ENCODE data around the gene SBNO2.
A peak's percentile ranks its signal among the peaks of the same experiment; 100 is the strongest.
"Not testable (repeated sequence)": the region's sequence is repeated elsewhere in the genome, so short reads cannot be mapped to it uniquely, and the experiment has no call there.

Gene SBNO2

GRCh38 chr19:1117654-1118053 lies 56.4 kb downstream of the SBNO2 start:
- Histone ChIP-seq H3K27ac (ENCODE audit: low read depth, low read length) (no peak overlapping the region), H3K9ac (ENCODE audit: low read depth, low read length) (no peak overlapping the region), H3K9me3 (ENCODE audit: control insufficient read depth, insufficient read depth, low read length) (no peaks in the 10 kb centered on the region), H3K36me3 (ENCODE audit: control insufficient read depth, insufficient read depth, low read length) (peaks cover 60% of the 10 kb centered on the region), H3K4me3 (ENCODE audit: low read depth, low read length) (no peak overlapping the region), H3K4me1 (ENCODE audit: control insufficient read depth, insufficient read depth, low read length) (no peaks in the 10 kb centered on the region), H3K27me3 (ENCODE audit: control insufficient read depth, insufficient read depth, low read length) (no peaks in the 10 kb centered on the region)

GRCh38 chr19:1116726-1117581 lies 57.1 kb downstream of the SBNO2 start:
- H3K4me1 ChIP-seq (ENCODE audit: control insufficient read depth, insufficient read depth, low read length) = no peaks in the 10 kb centered on the region; the same call in 1 of the 2 replicates
- no peak overlapping the region for H3K9ac ChIP-seq (ENCODE audit: low read depth, low read length)
- no peak overlapping the region for H3K4me3 ChIP-seq (ENCODE audit: low read depth, low read length)
- no peak overlapping the region for H3K27ac ChIP-seq (ENCODE audit: low read depth, low read length)
- no peaks in the 10 kb centered on the region for H3K9me3 ChIP-seq (ENCODE audit: control insufficient read depth, insufficient read depth, low read length)
- H3K36me3 ChIP-seq (ENCODE audit: control insufficient read depth, insufficient read depth, low read length) = peaks cover 60% of the 10 kb centered on the region
- no peaks in the 10 kb centered on the region for H3K27me3 ChIP-seq (ENCODE audit: control insufficient read depth, insufficient read depth, low read length)

- H3K9me3 ChIP-seq (ENCODE audit: control insufficient read depth, insufficient read depth, low read length) = no peaks in the 10 kb centered on the region
- no peaks in the 10 kb centered on the region for H3K27me3 ChIP-seq (ENCODE audit: control insufficient read depth, insufficient read depth, low read length)
- peaks cover 52% of the 10 kb centered on the region for H3K36me3 ChIP-seq (ENCODE audit: control insufficient read depth, insufficient read depth, low read length)
- no peak overlapping the region for H3K27ac ChIP-seq (ENCODE audit: low read depth, low read length)
- no peaks in the 10 kb centered on the region; the same call in 1 of the 2 replicates for H3K4me1 ChIP-seq (ENCODE audit: control insufficient read depth, insufficient read depth, low read length)
- no peak overlapping the region for H3K4me3 ChIP-seq (ENCODE audit: low read depth, low read length)
- H3K9ac ChIP-seq (ENCODE audit: low read depth, low read length) = no peak overlapping the region
These were observed 58.2 kb downstream of the SBNO2 start for GRCh38 chr19:1115646-1116420.

- not testable (repeated sequence) for H3K27me3 ChIP-seq (ENCODE audit: control insufficient read depth, insufficient read depth, low read length); H3K4me1 ChIP-seq (ENCODE audit: control insufficient read depth, insufficient read depth, low read length); H3K9me3 ChIP-seq (ENCODE audit: control insufficient read depth, insufficient read depth, low read length); H3K27ac ChIP-seq (ENCODE audit: low read depth, low read length); H3K9ac ChIP-seq (ENCODE audit: low read depth, low read length); H3K4me3 ChIP-seq (ENCODE audit: low read depth, low read length)
- peaks cover 48% of the 10 kb centered on the region for H3K36me3 ChIP-seq (ENCODE audit: control insufficient read depth, insufficient read depth, low read length)
These were observed 59.3 kb downstream of the SBNO2 start for GRCh38 chr19:1114728-1115127.

- Histone ChIP-seq H3K9me3 (ENCODE audit: control insufficient read depth, insufficient read depth, low read length) (no peaks in the 10 kb centered on the region), H3K9ac (ENCODE audit: low read depth, low read length) (no peak overlapping the region), H3K27me3 (ENCODE audit: control insufficient read depth, insufficient read depth, low read length) (no peaks in the 10 kb centered on the region), H3K36me3 (ENCODE audit: control insufficient read depth, insufficient read depth, low read length) (peaks cover 42% of the 10 kb centered on the region), H3K27ac (ENCODE audit: low read depth, low read length) (peak overlapping the region; percentile 66), H3K4me3 (ENCODE audit: low read depth, low read length) (no peak overlapping the region), H3K4me1 (ENCODE audit: control insufficient read depth, insufficient read depth, low read length) (no peaks in the 10 kb centered on the region; the same call in 1 of the 2 replicates)
These were observed 60.0 kb downstream of the SBNO2 start for GRCh38 chr19:1113986-1114483.

GRCh38 chr19:1113030-1113985 lies 60.8 kb downstream of the SBNO2 start:
- Histone ChIP-seq H3K36me3 (ENCODE audit: control insufficient read depth, insufficient read depth, low read length) (peaks cover 41% of the 10 kb centered on the region), H3K27ac (ENCODE audit: low read depth, low read length) (peak overlapping the region; percentile 66), H3K4me1 (ENCODE audit: control insufficient read depth, insufficient read depth, low read length) (no peaks in the 10 kb centered on the region; the same call in 1 of the 2 replicates), H3K9me3 (ENCODE audit: control insufficient read depth, insufficient read depth, low read length) (no peaks in the 10 kb centered on the region), H3K4me3 (ENCODE audit: low read depth, low read length) (no peak overlapping the region), H3K9ac (ENCODE audit: low read depth, low read length) (peak overlapping the region; percentile 12; the same call in 1 of the 2 replicates), H3K27me3 (ENCODE audit: control insufficient read depth, insufficient read depth, low read length) (no peaks in the 10 kb centered on the region)

- no peaks in the 10 kb centered on the region for H3K9me3 ChIP-seq (ENCODE audit: control insufficient read depth, insufficient read depth, low read length)
- H3K9ac ChIP-seq (ENCODE audit: low read depth, low read length) = peak overlapping the region; percentile 12; the same call in 1 of the 2 replicates
- H3K27me3 ChIP-seq (ENCODE audit: control insufficient read depth, insufficient read depth, low read length) = no peaks in the 10 kb centered on the region
- H3K36me3 ChIP-seq (ENCODE audit: control insufficient read depth, insufficient read depth, low read length) = peaks cover 38% of the 10 kb centered on the region
- H3K4me3 ChIP-seq (ENCODE audit: low read depth, low read length) = no peak overlapping the region
- no peak overlapping the region for H3K27ac ChIP-seq (ENCODE audit: low read depth, low read length)
- H3K4me1 ChIP-seq (ENCODE audit: control insufficient read depth, insufficient read depth, low read length) = no peaks in the 10 kb centered on the region; the same call in 1 of the 2 replicates
These were observed 61.6 kb downstream of the SBNO2 start for GRCh38 chr19:1112268-1113029.

- no peak overlapping the region for H3K4me3 ChIP-seq (ENCODE audit: low read depth, low read length)
- H3K27ac ChIP-seq (ENCODE audit: low read depth, low read length) = no peak overlapping the region
- H3K9me3 ChIP-seq (ENCODE audit: control insufficient read depth, insufficient read depth, low read length) = no peaks in the 10 kb centered on the region
- H3K9ac ChIP-seq (ENCODE audit: low read depth, low read length) = no peak overlapping the region
- peaks cover 38% of the 10 kb centered on the region for H3K36me3 ChIP-seq (ENCODE audit: control insufficient read depth, insufficient read depth, low read length)
- no peaks in the 10 kb centered on the region for H3K27me3 ChIP-seq (ENCODE audit: control insufficient read depth, insufficient read depth, low read length)
- no peaks in the 10 kb centered on the region; the same call in 1 of the 2 replicates for H3K4me1 ChIP-seq (ENCODE audit: control insufficient read depth, insufficient read depth, low read length)
These were observed 62.3 kb downstream of the SBNO2 start for GRCh38 chr19:1111641-1112267.

- peaks cover 38% of the 10 kb centered on the region for H3K36me3 ChIP-seq (ENCODE audit: control insufficient read depth, insufficient read depth, low read length)
- H3K9me3 ChIP-seq (ENCODE audit: control insufficient read depth, insufficient read depth, low read length) = no peaks in the 10 kb centered on the region
- no peaks in the 10 kb centered on the region for H3K27me3 ChIP-seq (ENCODE audit: control insufficient read depth, insufficient read depth, low read length)
- no peak overlapping the region for H3K4me3 ChIP-seq (ENCODE audit: low read depth, low read length)
- no peak overlapping the region for H3K27ac ChIP-seq (ENCODE audit: low read depth, low read length)
- no peaks in the 10 kb centered on the region; the same call in 1 of the 2 replicates for H3K4me1 ChIP-seq (ENCODE audit: control insufficient read depth, insufficient read depth, low read length)
- no peak overlapping the region for H3K9ac ChIP-seq (ENCODE audit: low read depth, low read length)
These were observed 63.0 kb downstream of the SBNO2 start for GRCh38 chr19:1110809-1111640.
